Activated CD4-positive, alpha-beta T cell treated with anti-CD3 and anti-CD28 coated beads, Interleukin-2, amount 10 ng/mL, durations not matched to agents 24 days and 14 days (primary cell): Measurements from ENCODE around the gene HPRT1. TPM values are rescaled to one million over a fixed set of nuclear protein-coding genes. Genes with fewer than 3 reads are reported as not detected.
"Not testable (repeated sequence)": the region's sequence is repeated elsewhere in the genome, so short reads cannot be mapped to it uniquely, and the experiment has no call there.

Experiments used
- DNase-seq: peaks from one replicate; pipeline ENCODE4 v3.0.0; 2022
- H3K27ac Mint-ChIP-seq: one replicate; pipeline ENCODE4 v1.8.0; 2022; ENCODE audit warnings: mild to moderate bottlenecking, mixed read lengths
- H3K27me3 Mint-ChIP-seq: one replicate; pipeline ENCODE4 v1.8.0; 2022; ENCODE audit warnings: mixed read lengths
- H3K36me3 Mint-ChIP-seq: one replicate; pipeline ENCODE4 v1.8.0; 2022; ENCODE audit warnings: low read depth, mild to moderate bottlenecking, mixed read lengths
- H3K4me1 Mint-ChIP-seq: one replicate; pipeline ENCODE4 v1.8.0; 2021; ENCODE audit warnings: mixed read lengths
- H3K4me3 Mint-ChIP-seq: one replicate; pipeline ENCODE4 v1.8.0; 2022; ENCODE audit warnings: mild to moderate bottlenecking, moderate library complexity, mixed read lengths
- H3K9me3 Mint-ChIP-seq: one replicate; pipeline ENCODE4 v1.8.0; 2021; ENCODE audit warnings: mixed read lengths
- intact Hi-C: fragments of 100-400 bp; cut with micrococcal nuclease; formaldehyde crosslinking; loops from one replicate; pipeline ENCODE4 v1.15.1; 2023
- total RNA-seq: library from RNA; stranded (reverse); gene quantifications from 2 replicates; pipeline ENCODE4 v1.2.3, GENCODE V29; 2022

Gene HPRT1
- total RNA-seq, 1 donor from 2014 or later = 121 TPM

GRCh38 chrX:134457708-134458107 is 2.3 kb upstream of the HPRT1 start:
- DNase-seq = no peak
- intact Hi-C loops = no loop called here
- Mint-ChIP-seq H3K4me1 (peaks cover 4% of the 10 kb centered on the region), H3K27me3 (no peaks in the 10 kb centered on the region), H3K27ac (no peak overlapping the region), H3K9me3 (no peaks in the 10 kb centered on the region), H3K4me3 (no peak overlapping the region), H3K36me3 (peaks cover 3% of the 10 kb centered on the region)

- H3K27me3 Mint-ChIP-seq = no peaks in the 10 kb centered on the region
- H3K27ac Mint-ChIP-seq = peak overlapping the region; percentile 75
- no peaks in the 10 kb centered on the region for H3K9me3 Mint-ChIP-seq
- intact Hi-C loops = loop anchor here (5.0 kb wide), 1 partner anchor 287 kb away; no protein-coding TSS in a partner anchor
- H3K36me3 Mint-ChIP-seq = peaks cover 6% of the 10 kb centered on the region
- peaks cover 9% of the 10 kb centered on the region for H3K4me1 Mint-ChIP-seq
- peak overlapping the region; percentile 94 for H3K4me3 Mint-ChIP-seq
- no peak for DNase-seq
These were observed 321 bp upstream of the HPRT1 start for GRCh38 chrX:134459683-134460004.

GRCh38 chrX:134460862-134461220 is 876 bp downstream of the HPRT1 start:
- H3K4me1 Mint-ChIP-seq = peaks cover 9% of the 10 kb centered on the region
- intact Hi-C loops = loop anchor here (5.0 kb wide), 1 partner anchor 289 kb away; no protein-coding TSS in a partner anchor
- H3K36me3 Mint-ChIP-seq = peaks cover 6% of the 10 kb centered on the region
- H3K27me3 Mint-ChIP-seq = no peaks in the 10 kb centered on the region
- H3K4me3 Mint-ChIP-seq = peak overlapping the region; percentile 94
- H3K9me3 Mint-ChIP-seq = no peaks in the 10 kb centered on the region
- DNase-seq = no peak
- H3K27ac Mint-ChIP-seq = peak overlapping the region; percentile 91

GRCh38 chrX:134461437-134461836 is 1.5 kb downstream of the HPRT1 start:
- intact Hi-C loops = loop anchor here (5.0 kb wide), 1 partner anchor 289 kb away; no protein-coding TSS in a partner anchor
- Mint-ChIP-seq H3K36me3 (peaks cover 6% of the 10 kb centered on the region), H3K27me3 (no peaks in the 10 kb centered on the region), H3K4me3 (peak overlapping the region; percentile 94), H3K27ac (peak overlapping the region; percentile 41), H3K9me3 (no peaks in the 10 kb centered on the region), H3K4me1 (peaks cover 11% of the 10 kb centered on the region)
- no peak for DNase-seq

GRCh38 chrX:134462927-134463326 is 3.0 kb downstream of the HPRT1 start:
- intact Hi-C loops = loop anchor here (5.0 kb wide), 1 partner anchor 291 kb away; no protein-coding TSS in a partner anchor
- Mint-ChIP-seq H3K9me3 (no peaks in the 10 kb centered on the region), H3K36me3 (peaks cover 6% of the 10 kb centered on the region), H3K27ac (no peak overlapping the region), H3K27me3 (no peaks in the 10 kb centered on the region), H3K4me1 (peaks cover 11% of the 10 kb centered on the region), H3K4me3 (no peak overlapping the region)
- no peak for DNase-seq

- peaks cover 12% of the 10 kb centered on the region for H3K4me1 Mint-ChIP-seq
- H3K4me3 Mint-ChIP-seq, H3K36me3 Mint-ChIP-seq, H3K27ac Mint-ChIP-seq, H3K27me3 Mint-ChIP-seq, H3K9me3 Mint-ChIP-seq, DNase-seq: not testable (repeated sequence)
- intact Hi-C loops = loop anchor here (5.0 kb wide), 1 partner anchor 292 kb away; no protein-coding TSS in a partner anchor
These were observed 4.5 kb downstream of the HPRT1 start for GRCh38 chrX:134464453-134464852.

- H3K4me3 Mint-ChIP-seq = no peak overlapping the region
- H3K27ac Mint-ChIP-seq = no peak overlapping the region
- H3K9me3 Mint-ChIP-seq = no peaks in the 10 kb centered on the region
- intact Hi-C loops = no loop called here
- DNase-seq = no peak
- no peaks in the 10 kb centered on the region for H3K27me3 Mint-ChIP-seq
- H3K4me1 Mint-ChIP-seq = peaks cover 6% of the 10 kb centered on the region
- H3K36me3 Mint-ChIP-seq = peaks cover 11% of the 10 kb centered on the region
These were observed 9.5 kb downstream of the HPRT1 start for GRCh38 chrX:134469486-134469885.

GRCh38 chrX:134470013-134470412 is 10.0 kb downstream of the HPRT1 start:
- intact Hi-C loops = no loop called here
- no peaks in the 10 kb centered on the region for H3K27me3 Mint-ChIP-seq
- peaks cover 6% of the 10 kb centered on the region for H3K4me1 Mint-ChIP-seq
- no peak overlapping the region for H3K4me3 Mint-ChIP-seq
- H3K9me3 Mint-ChIP-seq = no peaks in the 10 kb centered on the region
- H3K36me3 Mint-ChIP-seq = peaks cover 11% of the 10 kb centered on the region
- no peak for DNase-seq
- no peak overlapping the region for H3K27ac Mint-ChIP-seq

GRCh38 chrX:134472041-134472440 is 12.1 kb downstream of the HPRT1 start:
- H3K4me1 Mint-ChIP-seq = peaks cover 6% of the 10 kb centered on the region

GRCh38 chrX:134476284-134476683 is 16.3 kb downstream of the HPRT1 start:
- H3K27ac Mint-ChIP-seq = no peak overlapping the region
- no peaks in the 10 kb centered on the region for H3K9me3 Mint-ChIP-seq
- intact Hi-C loops = no loop called here
- H3K4me1 Mint-ChIP-seq = peaks cover 2% of the 10 kb centered on the region
- no peak for DNase-seq
- peaks cover 24% of the 10 kb centered on the region for H3K36me3 Mint-ChIP-seq
- H3K4me3 Mint-ChIP-seq = no peak overlapping the region
- H3K27me3 Mint-ChIP-seq = no peaks in the 10 kb centered on the region

More at GRCh38 chrX:134472041-134472440, 12.1 kb downstream of the HPRT1 start:
- H3K4me3 Mint-ChIP-seq = no peak overlapping the region
- DNase-seq = no peak
- H3K27ac Mint-ChIP-seq = no peak overlapping the region
- no peaks in the 10 kb centered on the region for H3K9me3 Mint-ChIP-seq
- peaks cover 19% of the 10 kb centered on the region for H3K36me3 Mint-ChIP-seq
- intact Hi-C loops = no loop called here
- H3K27me3 Mint-ChIP-seq = no peaks in the 10 kb centered on the region

GRCh38 chrX:134478374-134478773 is 18.4 kb downstream of the HPRT1 start:
- Mint-ChIP-seq H3K4me3 (no peak overlapping the region), H3K9me3 (no peaks in the 10 kb centered on the region), H3K27me3 (no peaks in the 10 kb centered on the region), H3K36me3 (peaks cover 26% of the 10 kb centered on the region), H3K27ac (no peak overlapping the region), H3K4me1 (peaks cover 2% of the 10 kb centered on the region)
- no peak for DNase-seq
- intact Hi-C loops = no loop called here

GRCh38 chrX:134480061-134480460 is 20.1 kb downstream of the HPRT1 start:
- peaks cover 22% of the 10 kb centered on the region for H3K36me3 Mint-ChIP-seq
- intact Hi-C loops = loop anchor here (5.0 kb wide), 2 partner anchors 282 to 302 kb away; no protein-coding TSS in a partner anchor
- H3K27ac Mint-ChIP-seq = no peak overlapping the region
- no peak for DNase-seq
- peaks cover 2% of the 10 kb centered on the region for H3K4me1 Mint-ChIP-seq
- H3K9me3 Mint-ChIP-seq = no peaks in the 10 kb centered on the region
- H3K4me3 Mint-ChIP-seq = no peak overlapping the region
- no peaks in the 10 kb centered on the region for H3K27me3 Mint-ChIP-seq

GRCh38 chrX:134481339-134481738 is 21.4 kb downstream of the HPRT1 start:
- Mint-ChIP-seq H3K27me3 (no peaks in the 10 kb centered on the region), H3K36me3 (peaks cover 17% of the 10 kb centered on the region), H3K9me3 (no peaks in the 10 kb centered on the region), H3K4me3 (no peak overlapping the region), H3K4me1 (no peaks in the 10 kb centered on the region), H3K27ac (no peak overlapping the region)
- intact Hi-C loops = loop anchor here (5.0 kb wide), 2 partner anchors 281 to 301 kb away; no protein-coding TSS in a partner anchor
- DNase-seq = no peak

GRCh38 chrX:134482371-134482770 is 22.4 kb downstream of the HPRT1 start:
- intact Hi-C loops = loop anchor here (5.0 kb wide), 2 partner anchors 280 to 300 kb away; no protein-coding TSS in a partner anchor
- Mint-ChIP-seq H3K27ac (no peak overlapping the region), H3K4me1 (no peaks in the 10 kb centered on the region), H3K4me3 (no peak overlapping the region), H3K9me3 (no peaks in the 10 kb centered on the region), H3K27me3 (no peaks in the 10 kb centered on the region), H3K36me3 (peaks cover 16% of the 10 kb centered on the region)
- no peak for DNase-seq

- no peak overlapping the region for H3K27ac Mint-ChIP-seq
- peak; percentile 57 for DNase-seq
- H3K4me3 Mint-ChIP-seq = no peak overlapping the region
- H3K27me3 Mint-ChIP-seq = no peaks in the 10 kb centered on the region
- H3K4me1 Mint-ChIP-seq = no peaks in the 10 kb centered on the region
- peaks cover 15% of the 10 kb centered on the region for H3K36me3 Mint-ChIP-seq
- H3K9me3 Mint-ChIP-seq = no peaks in the 10 kb centered on the region
- intact Hi-C loops = loop anchor here (5.0 kb wide), 2 partner anchors 278 to 298 kb away; no protein-coding TSS in a partner anchor
These were observed 24.1 kb downstream of the HPRT1 start for GRCh38 chrX:134484039-134484438.
